Measurements from ENCODE around the gene FAAP20. TPM values are rescaled to one million over a fixed set of nuclear protein-coding genes. Genes with fewer than 3 reads are reported as not detected.

The FAAP20 gene
- polyA plus RNA-seq, 1 donor from 2014 or later: 45.3 TPM

DNA sequence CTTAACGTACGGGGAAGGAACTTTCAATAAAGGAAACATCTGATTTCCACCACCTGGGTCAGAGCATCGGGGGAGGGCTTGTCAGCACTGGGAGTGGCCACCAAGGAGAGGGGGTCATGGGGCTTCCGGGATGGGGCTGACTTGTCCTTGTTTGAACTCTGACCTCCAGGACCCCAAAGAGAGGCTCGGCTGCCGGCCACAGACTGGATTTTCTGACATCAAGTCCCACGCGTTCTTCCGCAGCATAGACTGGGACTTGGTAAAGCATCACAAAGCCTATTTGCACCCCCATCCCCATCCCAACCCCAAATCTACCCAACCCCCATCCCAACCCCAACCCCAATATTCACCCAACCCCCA lies 19.5 kb downstream of the FAAP20 start:
- no peaks in the 10 kb centered on the region for H3K36me3 ChIP-seq (ENCODE audit: insufficient read depth, low read length)
- H2AFZ ChIP-seq (ENCODE audit: low read depth, low read length): no peak overlapping the region
- no peak overlapping the region for H3K4me2 ChIP-seq (ENCODE audit: low read length)
- H3K27me3 ChIP-seq (ENCODE audit: insufficient read depth, low read depth, low read length): no peaks in the 10 kb centered on the region
- no peaks in the 10 kb centered on the region for H3K9me3 ChIP-seq (ENCODE audit: low read length)
- H3K9me2 ChIP-seq (ENCODE audit: insufficient read depth, low read length): no peaks in the 10 kb centered on the region
- no peak overlapping the region for H3K4me3 ChIP-seq (ENCODE audit: low read length)
- H3F3A ChIP-seq (ENCODE audit: insufficient read depth, low read length, poor library complexity, severe bottlenecking): no peaks in the 10 kb centered on the region
- no peaks in the 10 kb centered on the region for H4K20me1 ChIP-seq (ENCODE audit: insufficient read depth)
- TF ChIP-seq, protein P1, sequence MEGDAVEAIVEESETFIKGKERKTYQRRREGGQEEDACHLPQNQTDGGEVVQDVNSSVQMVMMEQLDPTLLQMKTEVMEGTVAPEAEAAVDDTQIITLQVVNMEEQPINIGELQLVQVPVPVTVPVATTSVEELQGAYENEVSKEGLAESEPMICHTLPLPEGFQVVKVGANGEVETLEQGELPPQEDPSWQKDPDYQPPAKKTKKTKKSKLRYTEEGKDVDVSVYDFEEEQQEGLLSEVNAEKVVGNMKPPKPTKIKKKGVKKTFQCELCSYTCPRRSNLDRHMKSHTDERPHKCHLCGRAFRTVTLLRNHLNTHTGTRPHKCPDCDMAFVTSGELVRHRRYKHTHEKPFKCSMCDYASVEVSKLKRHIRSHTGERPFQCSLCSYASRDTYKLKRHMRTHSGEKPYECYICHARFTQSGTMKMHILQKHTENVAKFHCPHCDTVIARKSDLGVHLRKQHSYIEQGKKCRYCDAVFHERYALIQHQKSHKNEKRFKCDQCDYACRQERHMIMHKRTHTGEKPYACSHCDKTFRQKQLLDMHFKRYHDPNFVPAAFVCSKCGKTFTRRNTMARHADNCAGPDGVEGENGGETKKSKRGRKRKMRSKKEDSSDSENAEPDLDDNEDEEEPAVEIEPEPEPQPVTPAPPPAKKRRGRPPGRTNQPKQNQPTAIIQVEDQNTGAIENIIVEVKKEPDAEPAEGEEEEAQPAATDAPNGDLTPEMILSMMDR (IDR thresholded peaks at IDR 0.05; ENCODE audit: poor library complexity, severe bottlenecking): no peak
- TF ChIP-seq EP300 (conservative IDR thresholded peaks at IDR 0.05; ENCODE audit: poor library complexity, severe bottlenecking) (no peak), SMC3 (conservative IDR thresholded peaks at IDR 0.05; ENCODE audit: poor library complexity) (no peak), TAF1 (IDR thresholded peaks at IDR 0.05; ENCODE audit: low read depth) (no peak)
- no peaks in the 10 kb centered on the region for H3K79me2 ChIP-seq (replicated peaks; ENCODE audit: insufficient read depth, low read length)
- H3K27ac ChIP-seq (ENCODE audit: low read length): no peak overlapping the region
- no peak overlapping the region for H3K9ac ChIP-seq (ENCODE audit: low read length)

DNA sequence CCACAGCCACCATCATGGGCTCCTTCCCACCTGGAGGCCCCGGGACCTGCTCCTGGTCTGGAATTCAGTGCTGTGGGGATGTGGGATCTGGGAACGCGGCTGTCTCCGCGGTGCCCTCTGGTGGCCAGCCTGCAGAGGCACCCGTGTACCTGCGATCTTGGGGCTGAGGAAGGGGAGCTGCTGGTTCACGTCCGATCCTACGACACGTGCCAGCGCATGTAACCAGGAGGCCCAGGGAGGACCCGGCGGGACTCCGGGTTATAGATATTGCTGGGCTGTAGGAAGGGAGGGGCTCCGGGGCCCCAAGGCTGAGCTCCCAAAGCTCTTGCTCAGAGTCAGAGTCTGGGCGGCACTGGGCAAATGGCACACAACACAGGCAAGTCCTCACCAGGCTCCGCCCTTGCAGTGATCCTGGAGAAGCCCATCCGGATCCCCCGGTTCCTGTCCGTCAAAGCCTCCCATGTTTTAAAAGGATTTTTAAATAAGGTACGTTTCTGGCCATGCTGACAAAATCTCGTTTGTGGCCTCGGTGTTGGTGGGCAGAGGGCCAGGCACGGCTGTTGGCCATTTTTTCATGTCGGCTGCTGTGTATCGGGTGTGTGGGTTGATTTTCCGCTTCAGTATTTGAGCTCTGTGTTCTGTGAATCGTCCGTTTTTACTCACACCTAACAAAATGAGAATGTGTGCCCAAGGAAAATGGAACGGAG lies 20.1 kb downstream of the FAAP20 start:
- no peak overlapping the region for H2AFZ ChIP-seq (ENCODE audit: low read depth, low read length)
- no peak overlapping the region for H3K4me3 ChIP-seq (ENCODE audit: low read length)
- H3F3A ChIP-seq (ENCODE audit: insufficient read depth, low read length, poor library complexity, severe bottlenecking): no peaks in the 10 kb centered on the region
- no peak for TF ChIP-seq MXI1 (conservative IDR thresholded peaks at IDR 0.05; ENCODE audit: poor library complexity, severe bottlenecking)
- TF ChIP-seq SMC3 (conservative IDR thresholded peaks at IDR 0.05; ENCODE audit: poor library complexity): peak; percentile 86
- TF ChIP-seq RAD21 (conservative IDR thresholded peaks at IDR 0.05): peak; percentile 77
- TF ChIP-seq EZH2 (IDR thresholded peaks at IDR 0.05; ENCODE audit: borderline replicate concordance, insufficient read depth, low read length, poor library complexity, severe bottlenecking): no peak
- TF ChIP-seq, protein P1 (IDR thresholded peaks at IDR 0.05; ENCODE audit: poor library complexity, severe bottlenecking): peak; percentile 82
- TF ChIP-seq, protein P2, sequence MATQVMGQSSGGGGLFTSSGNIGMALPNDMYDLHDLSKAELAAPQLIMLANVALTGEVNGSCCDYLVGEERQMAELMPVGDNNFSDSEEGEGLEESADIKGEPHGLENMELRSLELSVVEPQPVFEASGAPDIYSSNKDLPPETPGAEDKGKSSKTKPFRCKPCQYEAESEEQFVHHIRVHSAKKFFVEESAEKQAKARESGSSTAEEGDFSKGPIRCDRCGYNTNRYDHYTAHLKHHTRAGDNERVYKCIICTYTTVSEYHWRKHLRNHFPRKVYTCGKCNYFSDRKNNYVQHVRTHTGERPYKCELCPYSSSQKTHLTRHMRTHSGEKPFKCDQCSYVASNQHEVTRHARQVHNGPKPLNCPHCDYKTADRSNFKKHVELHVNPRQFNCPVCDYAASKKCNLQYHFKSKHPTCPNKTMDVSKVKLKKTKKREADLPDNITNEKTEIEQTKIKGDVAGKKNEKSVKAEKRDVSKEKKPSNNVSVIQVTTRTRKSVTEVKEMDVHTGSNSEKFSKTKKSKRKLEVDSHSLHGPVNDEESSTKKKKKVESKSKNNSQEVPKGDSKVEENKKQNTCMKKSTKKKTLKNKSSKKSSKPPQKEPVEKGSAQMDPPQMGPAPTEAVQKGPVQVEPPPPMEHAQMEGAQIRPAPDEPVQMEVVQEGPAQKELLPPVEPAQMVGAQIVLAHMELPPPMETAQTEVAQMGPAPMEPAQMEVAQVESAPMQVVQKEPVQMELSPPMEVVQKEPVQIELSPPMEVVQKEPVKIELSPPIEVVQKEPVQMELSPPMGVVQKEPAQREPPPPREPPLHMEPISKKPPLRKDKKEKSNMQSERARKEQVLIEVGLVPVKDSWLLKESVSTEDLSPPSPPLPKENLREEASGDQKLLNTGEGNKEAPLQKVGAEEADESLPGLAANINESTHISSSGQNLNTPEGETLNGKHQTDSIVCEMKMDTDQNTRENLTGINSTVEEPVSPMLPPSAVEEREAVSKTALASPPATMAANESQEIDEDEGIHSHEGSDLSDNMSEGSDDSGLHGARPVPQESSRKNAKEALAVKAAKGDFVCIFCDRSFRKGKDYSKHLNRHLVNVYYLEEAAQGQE (IDR thresholded peaks at IDR 0.05; ENCODE audit: borderline replicate concordance): peak; percentile 90
- no peaks in the 10 kb centered on the region for H4K20me1 ChIP-seq (ENCODE audit: insufficient read depth)
- H3K27ac ChIP-seq (ENCODE audit: low read length): no peak overlapping the region
- no peaks in the 10 kb centered on the region for H3K36me3 ChIP-seq (ENCODE audit: insufficient read depth, low read length)
- no peak overlapping the region for H3K9ac ChIP-seq (ENCODE audit: low read length)
- no peaks in the 10 kb centered on the region for H3K9me2 ChIP-seq (ENCODE audit: insufficient read depth, low read length)
- H3K4me2 ChIP-seq (ENCODE audit: low read length): no peak overlapping the region
- no peaks in the 10 kb centered on the region for H3K27me3 ChIP-seq (ENCODE audit: insufficient read depth, low read depth, low read length)
- H3K9me3 ChIP-seq (ENCODE audit: low read length): no peaks in the 10 kb centered on the region
- H3K79me2 ChIP-seq (replicated peaks; ENCODE audit: insufficient read depth, low read length): no peaks in the 10 kb centered on the region
